ENCODE data around the gene CRELD1.

CRELD1 gene

GRCh38 chr3:9969632-9970019, 36.0 kb downstream of the CRELD1 start:
- TF ChIP-seq REST (IDR thresholded peaks at IDR 0.05; ENCODE audit: insufficient read depth in 1 of 2, low read depth in 2 of 2, low read length in 2 of 2): no peak
- TF ChIP-seq FOXP2 (optimal IDR thresholded peaks at IDR 0.05; ENCODE audit: borderline replicate concordance, extremely low read depth, extremely low read length, insufficient read depth): no peak

- TF ChIP-seq TAF1 (IDR thresholded peaks at IDR 0.05; ENCODE audit: borderline replicate concordance, insufficient read depth, low read length): no peak
- TF ChIP-seq SIN3A (IDR thresholded peaks at IDR 0.05; ENCODE audit: borderline replicate concordance, insufficient read depth, low read length): no peak
- TF ChIP-seq POLR2AphosphoS5 (IDR thresholded peaks at IDR 0.05; ENCODE audit: low read depth, low read length): no peak
- no peak for TF ChIP-seq FOXP2 (optimal IDR thresholded peaks at IDR 0.05; ENCODE audit: borderline replicate concordance, extremely low read depth, extremely low read length, insufficient read depth)
- TF ChIP-seq REST (IDR thresholded peaks at IDR 0.05; ENCODE audit: insufficient read depth in 1 of 2, low read depth in 2 of 2, low read length in 2 of 2): no peak
Measured at GRCh38 chr3:9970020-9970652, 36.5 kb downstream of the CRELD1 start.

- TF ChIP-seq FOXP2 (optimal IDR thresholded peaks at IDR 0.05; ENCODE audit: borderline replicate concordance, extremely low read depth, extremely low read length, insufficient read depth) (no peak), REST (IDR thresholded peaks at IDR 0.05; ENCODE audit: insufficient read depth in 1 of 2, low read depth in 2 of 2, low read length in 2 of 2) (0 out of 4 replicates have a peak, but pooled peaks of 1 of the 2 experiments have one; percentile 9)
Measured at GRCh38 chr3:9976721-9977709, 43.4 kb downstream of the CRELD1 start.

- no peak for TF ChIP-seq POLR2AphosphoS5 (IDR thresholded peaks at IDR 0.05; ENCODE audit: low read depth, low read length)
- no peak for TF ChIP-seq SIN3A (IDR thresholded peaks at IDR 0.05; ENCODE audit: borderline replicate concordance, insufficient read depth, low read length)
- no peak for TF ChIP-seq FOXP2 (optimal IDR thresholded peaks at IDR 0.05; ENCODE audit: borderline replicate concordance, extremely low read depth, extremely low read length, insufficient read depth)
- no peak for TF ChIP-seq REST (IDR thresholded peaks at IDR 0.05; ENCODE audit: insufficient read depth in 1 of 2, low read depth in 2 of 2, low read length in 2 of 2)
- no peak for TF ChIP-seq TAF1 (IDR thresholded peaks at IDR 0.05; ENCODE audit: borderline replicate concordance, insufficient read depth, low read length)
Measured at GRCh38 chr3:9978710-9979305, 45.2 kb downstream of the CRELD1 start.

Data from PFSK-1 (cell line).